ENCODE measurements around the gene MPHOSPH10.
"Not testable (repeated sequence)": the region's sequence is repeated elsewhere in the genome, so short reads cannot be mapped to it uniquely, and the experiment has no call there.

DNA sequence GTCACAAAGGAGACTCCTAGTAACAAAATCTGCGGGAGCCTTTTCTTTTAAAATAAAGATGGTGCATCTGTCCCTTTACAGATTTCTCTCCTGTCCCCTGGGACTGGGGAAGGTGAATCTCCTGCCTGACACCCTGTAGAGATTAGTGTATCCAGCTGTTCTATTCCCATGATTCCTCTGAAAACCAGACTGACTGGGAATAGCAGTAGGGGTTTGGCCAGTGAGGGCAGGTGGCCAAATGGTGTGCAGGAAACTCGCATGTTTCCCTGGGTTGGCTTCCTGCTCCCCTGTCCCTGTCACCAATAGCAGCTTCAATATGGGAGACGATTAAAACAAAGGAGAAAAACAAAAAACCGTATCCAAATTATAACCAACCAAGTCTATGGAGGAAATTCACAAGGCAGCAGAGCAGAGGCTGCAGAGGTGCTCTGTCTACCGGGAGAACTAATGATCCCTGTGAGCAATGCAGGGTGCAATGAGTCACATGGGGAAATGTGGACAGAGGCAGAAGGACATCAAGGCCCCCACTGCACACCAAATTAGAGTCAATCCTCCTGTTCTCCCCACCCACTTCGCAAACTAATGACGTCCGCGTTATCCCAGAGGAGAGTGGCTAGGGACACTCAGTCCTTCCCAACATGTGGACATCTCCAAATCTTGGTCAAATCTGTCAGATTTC is 45.0 kb upstream of the MPHOSPH10 start:
- not testable (repeated sequence) for TF ChIP-seq CTCF (IDR thresholded peaks at IDR 0.05 in 2 of 3, conservative IDR thresholded peaks at IDR 0.05 in 1 of 3; ENCODE audit: control insufficient read depth in 2 of 3, extremely low read depth in 1 of 3, insufficient read depth in 1 of 3, low read depth in 3 of 3, low read length in 3 of 3); ZNF207 (IDR thresholded peaks at IDR 0.05; ENCODE audit: borderline replicate concordance); POLR2A (IDR thresholded peaks at IDR 0.05; ENCODE audit: low read depth, low read length); GABPA (IDR thresholded peaks at IDR 0.05; ENCODE audit: low read depth); NR2F1 (conservative IDR thresholded peaks at IDR 0.05); RUNX3 (IDR thresholded peaks at IDR 0.05; ENCODE audit: low read length); RAD21 (IDR thresholded peaks at IDR 0.05; ENCODE audit: insufficient read depth, low read depth, low read length); HDGF (IDR thresholded peaks at IDR 0.05); RB1 (IDR thresholded peaks at IDR 0.05; ENCODE audit: borderline replicate concordance); HDAC6 (IDR thresholded peaks at IDR 0.05; ENCODE audit: unreplicated experiment); EP300 (IDR thresholded peaks at IDR 0.05; ENCODE audit: borderline replicate concordance in 1 of 2, control insufficient read depth in 1 of 2, low read depth in 2 of 2, low read length in 2 of 2); JUNB (IDR thresholded peaks at IDR 0.05)
- TF ChIP-seq, protein P1, sequence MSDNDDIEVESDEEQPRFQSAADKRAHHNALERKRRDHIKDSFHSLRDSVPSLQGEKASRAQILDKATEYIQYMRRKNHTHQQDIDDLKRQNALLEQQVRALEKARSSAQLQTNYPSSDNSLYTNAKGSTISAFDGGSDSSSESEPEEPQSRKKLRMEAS (IDR thresholded peaks at IDR 0.05; ENCODE audit: low read depth, low read length), result not testable (repeated sequence)
- TF ChIP-seq, protein P2, sequence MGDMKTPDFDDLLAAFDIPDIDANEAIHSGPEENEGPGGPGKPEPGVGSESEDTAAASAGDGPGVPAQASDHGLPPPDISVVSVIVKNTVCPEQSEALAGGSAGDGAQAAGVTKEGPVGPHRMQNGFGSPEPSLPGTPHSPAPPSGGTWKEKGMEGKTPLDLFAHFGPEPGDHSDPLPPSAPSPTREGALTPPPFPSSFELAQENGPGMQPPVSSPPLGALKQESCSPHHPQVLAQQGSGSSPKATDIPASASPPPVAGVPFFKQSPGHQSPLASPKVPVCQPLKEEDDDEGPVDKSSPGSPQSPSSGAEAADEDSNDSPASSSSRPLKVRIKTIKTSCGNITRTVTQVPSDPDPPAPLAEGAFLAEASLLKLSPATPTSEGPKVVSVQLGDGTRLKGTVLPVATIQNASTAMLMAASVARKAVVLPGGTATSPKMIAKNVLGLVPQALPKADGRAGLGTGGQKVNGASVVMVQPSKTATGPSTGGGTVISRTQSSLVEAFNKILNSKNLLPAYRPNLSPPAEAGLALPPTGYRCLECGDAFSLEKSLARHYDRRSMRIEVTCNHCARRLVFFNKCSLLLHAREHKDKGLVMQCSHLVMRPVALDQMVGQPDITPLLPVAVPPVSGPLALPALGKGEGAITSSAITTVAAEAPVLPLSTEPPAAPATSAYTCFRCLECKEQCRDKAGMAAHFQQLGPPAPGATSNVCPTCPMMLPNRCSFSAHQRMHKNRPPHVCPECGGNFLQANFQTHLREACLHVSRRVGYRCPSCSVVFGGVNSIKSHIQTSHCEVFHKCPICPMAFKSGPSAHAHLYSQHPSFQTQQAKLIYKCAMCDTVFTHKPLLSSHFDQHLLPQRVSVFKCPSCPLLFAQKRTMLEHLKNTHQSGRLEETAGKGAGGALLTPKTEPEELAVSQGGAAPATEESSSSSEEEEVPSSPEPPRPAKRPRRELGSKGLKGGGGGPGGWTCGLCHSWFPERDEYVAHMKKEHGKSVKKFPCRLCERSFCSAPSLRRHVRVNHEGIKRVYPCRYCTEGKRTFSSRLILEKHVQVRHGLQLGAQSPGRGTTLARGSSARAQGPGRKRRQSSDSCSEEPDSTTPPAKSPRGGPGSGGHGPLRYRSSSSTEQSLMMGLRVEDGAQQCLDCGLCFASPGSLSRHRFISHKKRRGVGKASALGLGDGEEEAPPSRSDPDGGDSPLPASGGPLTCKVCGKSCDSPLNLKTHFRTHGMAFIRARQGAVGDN (IDR thresholded peaks at IDR 0.05), result not testable (repeated sequence)
